ENCODE results near the gene FOXP3.
A peak's percentile ranks its signal among the peaks of the same experiment; 100 is the strongest.

FOXP3 gene

DNA sequence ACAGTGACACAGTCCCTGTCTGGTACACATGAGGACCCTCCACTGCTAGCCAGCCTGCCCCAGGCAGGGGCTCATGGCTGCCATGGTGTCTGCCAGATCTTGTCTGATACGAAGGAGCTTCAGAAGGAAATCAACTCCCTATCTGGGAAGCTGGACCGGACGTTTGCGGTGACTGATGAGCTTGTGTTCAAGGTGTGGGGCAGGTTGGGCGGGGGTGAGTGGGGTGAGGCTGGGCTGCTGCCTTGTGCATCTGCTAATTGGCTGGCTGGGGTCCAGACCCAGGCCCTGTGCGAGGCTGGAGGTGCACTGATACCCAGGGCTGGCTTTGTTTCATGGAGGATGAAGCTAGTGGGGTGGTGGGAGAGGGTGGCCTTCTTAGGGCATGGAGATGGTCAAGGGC is 15.4 kb downstream of the FOXP3 start:
- no peak for DNase-seq

DNA sequence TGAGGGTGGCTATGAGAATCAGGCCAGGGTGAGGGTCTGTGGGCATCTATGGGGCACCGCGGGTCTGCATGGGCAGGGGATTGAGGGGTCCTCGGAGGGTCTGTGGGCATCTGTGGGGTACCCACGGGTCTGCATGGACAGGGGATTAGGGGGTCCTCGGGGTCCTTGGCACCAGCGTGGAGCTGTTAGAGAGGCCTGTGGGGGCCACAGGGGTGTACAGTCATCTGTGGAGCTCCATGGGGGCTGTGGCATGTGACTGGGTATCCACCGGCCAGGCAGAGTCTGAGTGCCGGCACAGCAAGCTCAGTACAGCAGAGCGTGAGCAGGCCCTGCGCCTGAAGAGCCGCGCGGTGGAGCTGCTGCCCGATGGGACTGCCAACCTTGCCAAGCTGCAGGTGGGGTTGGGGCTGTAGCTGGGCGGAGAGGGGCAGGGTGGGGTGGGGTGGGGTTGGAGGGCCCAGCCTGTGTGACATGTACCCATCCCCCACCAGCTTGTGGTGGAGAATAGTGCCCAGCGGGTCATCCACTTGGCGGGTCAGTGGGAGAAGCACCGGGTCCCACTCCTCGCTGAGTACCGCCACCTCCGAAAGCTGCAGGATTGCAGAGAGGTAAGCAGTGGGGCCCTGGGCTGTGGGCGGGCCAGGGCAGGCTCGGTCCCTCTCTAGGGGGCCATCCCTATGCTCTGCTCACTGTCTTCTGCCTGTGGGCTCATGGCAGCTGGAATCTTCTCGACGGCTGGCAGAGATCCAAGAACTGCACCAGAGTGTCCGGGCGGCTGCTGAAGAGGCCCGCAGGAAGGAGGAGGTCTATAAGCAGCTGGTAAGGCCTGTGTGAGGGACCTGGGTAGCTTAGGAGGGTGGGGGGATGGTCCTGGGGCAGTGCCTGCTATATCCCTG is 16.3 kb downstream of the FOXP3 start:
- DNase-seq, result no peak

DNA sequence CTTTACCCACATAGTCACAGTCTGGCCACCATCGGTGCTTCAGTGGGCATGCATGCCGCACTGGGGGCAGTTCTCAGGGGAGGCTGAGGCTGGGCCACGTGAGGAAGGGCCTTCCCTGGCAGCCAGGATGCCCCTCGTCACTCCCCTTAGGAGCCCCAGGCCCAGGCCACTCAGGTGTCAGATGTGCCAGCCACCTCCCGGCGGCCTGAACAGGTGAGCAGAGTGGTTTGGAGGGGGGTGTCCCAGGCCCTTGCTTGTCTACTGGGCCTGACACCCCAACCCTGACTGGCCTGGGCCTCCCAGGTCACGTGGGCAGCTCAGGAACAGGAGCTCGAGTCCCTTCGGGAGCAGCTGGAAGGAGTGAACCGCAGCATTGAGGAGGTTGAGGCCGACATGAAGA is 17.2 kb downstream of the FOXP3 start:
- no peak for DNase-seq

DNA sequence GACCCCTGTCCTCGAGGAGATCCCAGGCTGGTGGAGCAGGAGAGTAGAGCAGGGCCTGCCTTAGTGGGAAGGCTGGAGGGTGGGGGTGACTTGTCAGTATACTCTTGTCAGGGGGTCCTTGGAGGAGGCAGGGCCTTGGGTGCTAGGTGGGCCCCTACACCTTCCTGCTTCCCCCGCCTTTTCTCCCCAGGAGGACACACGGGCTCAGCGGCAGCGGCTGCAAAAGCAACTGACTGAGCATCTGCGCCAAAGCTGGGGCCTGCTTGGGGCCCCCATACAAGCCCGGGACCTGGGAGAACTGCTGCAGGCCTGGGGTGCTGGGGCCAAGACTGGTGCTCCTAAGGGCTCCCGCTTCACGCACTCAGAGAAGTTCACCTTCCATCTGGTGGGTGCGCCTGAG is 18.0 kb downstream of the FOXP3 start:
- DNase-seq, result no peak

DNA sequence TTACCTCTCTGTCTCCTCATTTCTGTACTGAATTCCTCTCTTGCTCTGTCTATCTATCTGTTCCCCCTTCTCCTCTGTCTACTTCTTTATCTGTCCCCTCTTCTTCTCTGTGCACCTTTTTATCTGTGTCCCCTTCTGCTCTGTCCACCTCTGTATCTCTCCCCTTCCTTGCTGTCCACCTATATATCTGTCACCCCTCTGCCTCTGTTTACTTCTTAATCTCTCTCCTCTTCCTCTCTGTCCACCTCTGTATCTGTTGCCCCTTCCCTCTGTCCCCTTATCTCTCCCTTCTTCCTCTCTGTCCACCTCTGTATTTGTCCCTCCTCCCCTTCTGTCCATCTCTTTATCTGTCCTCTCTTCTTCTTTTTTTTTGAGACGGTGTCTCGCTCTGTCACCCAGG is 20.3 kb downstream of the FOXP3 start:
- DNase-seq, result no peak

DNA sequence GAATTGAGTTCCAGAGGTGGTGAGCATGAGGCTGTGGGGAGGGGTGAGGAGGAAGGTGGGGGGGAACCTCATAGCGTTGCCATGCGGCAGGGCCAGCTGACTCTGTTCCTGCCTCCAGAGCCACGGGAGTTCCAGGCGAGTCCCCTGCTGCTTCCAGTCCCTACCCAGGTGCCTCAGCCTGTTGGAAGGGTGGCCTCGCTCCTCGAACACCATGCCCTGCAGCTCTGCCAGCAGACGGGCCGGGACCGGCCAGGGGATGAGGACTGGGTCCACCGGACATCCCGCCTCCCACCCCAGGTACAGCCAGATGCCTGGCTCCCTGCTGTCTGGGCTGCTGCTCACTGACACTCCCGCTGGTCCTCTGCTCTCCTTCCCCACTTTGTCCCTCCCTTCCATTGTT is 21.3 kb downstream of the FOXP3 start:
- no peak for DNase-seq

DNA sequence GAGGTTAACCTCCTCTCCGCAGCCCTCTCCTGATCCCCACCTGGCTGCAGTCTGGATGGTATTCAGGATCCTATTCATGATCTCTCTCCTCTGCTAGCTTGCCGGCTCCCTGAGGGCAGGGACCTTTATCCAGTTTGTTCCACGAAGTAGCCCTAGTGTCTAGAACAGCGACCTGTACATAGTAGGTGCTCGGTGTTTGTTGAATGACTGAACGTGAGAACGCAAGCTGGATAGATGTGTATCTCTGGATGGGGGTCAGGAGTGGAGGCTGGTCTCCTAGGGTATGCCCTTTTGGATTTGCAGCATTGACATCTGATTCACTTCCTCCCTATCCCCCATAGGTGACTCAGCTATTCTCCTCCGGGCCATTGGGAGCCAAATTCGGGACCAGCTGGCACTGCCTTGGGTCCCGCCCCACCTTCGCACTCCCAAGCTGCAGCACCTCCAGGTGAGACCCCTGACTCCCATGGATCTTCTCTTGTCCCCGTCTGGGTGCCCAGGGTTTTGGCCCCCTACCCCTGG is 21.9 kb downstream of the FOXP3 start:
- no peak for DNase-seq

DNA sequence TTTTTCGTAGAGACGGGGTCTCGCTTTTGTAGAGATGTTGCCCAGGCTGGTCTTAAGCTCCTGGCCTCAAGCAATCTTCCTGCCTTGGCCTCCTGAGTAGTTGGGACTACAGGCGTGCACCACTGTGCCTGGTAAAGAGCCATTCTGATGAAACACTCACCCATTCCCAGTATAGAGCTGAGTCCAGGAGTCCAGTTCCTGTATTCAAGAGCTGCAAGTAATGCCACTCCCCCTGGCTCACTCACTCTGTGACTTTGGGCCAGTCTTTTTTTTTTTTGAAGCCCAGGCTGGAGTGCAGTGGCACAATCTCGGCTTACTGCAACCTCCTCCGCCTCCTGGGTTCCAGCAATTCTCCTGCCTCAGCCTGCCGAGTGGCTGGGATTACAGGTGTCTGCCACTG is 25.8 kb downstream of the FOXP3 start:
- no peak for DNase-seq

DNA sequence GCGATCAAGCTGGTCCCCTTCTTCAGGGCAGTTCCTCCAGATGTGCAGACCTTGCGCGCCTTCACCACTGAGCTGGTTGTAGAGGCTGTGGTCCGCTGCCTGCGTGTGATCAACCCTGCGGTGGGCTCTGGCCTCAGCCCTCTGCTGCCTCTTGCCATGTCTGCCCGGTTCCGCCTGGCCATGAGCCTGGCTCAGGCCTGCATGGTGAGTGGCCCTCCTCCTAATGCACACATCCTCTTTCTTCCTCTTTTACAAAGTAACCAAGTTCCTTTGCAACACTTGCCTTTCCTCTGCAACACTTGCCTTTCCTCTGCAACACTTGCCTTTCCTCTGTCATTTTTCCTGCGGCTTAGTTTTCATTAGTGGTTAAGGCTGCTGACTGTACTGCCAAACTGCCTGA is 27.4 kb downstream of the FOXP3 start:
- no peak for DNase-seq

DNA sequence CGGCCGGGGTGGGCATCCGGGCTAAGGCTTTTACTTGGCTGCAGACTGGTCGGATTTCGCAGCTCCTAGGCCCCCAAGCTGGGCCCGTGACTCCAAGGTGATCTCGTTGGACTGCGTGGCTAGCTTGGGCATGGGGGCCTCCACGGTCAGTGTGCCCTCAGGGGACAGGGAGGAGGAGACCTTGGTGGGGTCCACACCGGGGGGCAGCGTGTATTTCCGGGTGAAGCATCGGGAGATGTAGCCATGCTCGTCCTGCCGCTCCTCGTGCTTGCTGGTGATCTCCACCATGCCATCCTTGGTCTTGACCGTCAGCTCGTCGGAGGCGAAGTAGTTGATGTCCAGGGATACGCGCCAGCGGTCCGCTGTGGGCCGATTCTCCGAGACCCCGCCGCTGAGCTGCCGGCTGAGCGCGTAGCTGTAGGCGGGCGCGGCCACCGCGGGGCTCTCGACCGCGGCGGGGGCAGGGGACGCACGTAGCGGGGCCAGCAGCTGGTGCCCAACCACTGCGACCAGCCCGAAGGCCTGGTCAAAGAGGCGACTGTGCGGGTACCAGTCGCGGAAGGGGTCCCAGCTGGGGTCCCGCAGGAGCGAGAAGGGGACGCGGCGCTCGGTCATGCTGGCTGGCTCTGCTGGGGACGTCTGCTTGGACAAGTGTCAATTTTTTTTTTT is 30.5 kb downstream of the FOXP3 start:
- DNase-seq, result no peak

DNA sequence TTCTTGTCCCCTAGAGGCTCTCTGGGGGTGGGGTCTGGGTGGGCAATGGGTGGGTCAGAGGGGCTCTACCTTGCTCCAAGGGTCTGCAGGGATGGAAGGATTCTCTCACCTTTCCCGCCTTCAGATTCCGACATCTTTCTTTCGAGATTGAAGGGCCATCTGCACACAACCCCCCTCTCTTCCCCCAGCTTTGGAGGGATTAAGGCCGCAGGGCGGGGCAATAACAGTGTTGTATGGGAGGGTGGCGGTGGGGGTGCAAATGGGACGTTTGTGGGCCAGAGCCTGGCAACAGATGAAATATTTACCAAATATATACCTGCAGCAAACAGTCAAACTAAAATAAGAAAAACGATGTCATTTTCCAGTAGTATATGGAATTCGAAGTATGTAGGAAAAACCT is 31.3 kb downstream of the FOXP3 start, which contains the start of gene CACNA1F:
TSS of gene CACNA1F (minus strand) at position 165 of the 400 bp plus-strand sequence. CDS start at position 134, 31 bp downstream.
- DNase-seq, result no peak

DNA sequence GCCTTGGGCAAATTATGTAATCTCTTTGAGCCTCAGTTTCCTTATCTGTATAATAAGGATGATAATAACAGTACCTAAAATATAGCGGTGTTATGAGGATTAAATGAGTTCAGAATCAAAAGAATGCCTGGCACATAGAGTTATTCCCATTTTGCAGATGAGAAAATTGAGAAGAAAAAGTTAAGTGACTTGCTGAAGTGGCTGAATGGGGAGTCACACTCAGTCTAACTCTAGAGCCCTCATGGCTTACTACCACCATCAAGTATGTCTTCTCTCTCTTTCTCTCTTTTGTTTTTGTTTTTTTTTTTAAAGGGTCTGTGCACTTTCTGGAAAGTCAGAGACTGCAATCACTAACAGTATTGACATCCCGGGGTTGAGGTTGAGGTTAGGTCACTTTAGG is 32.0 kb downstream of the FOXP3 start:
- no peak for DNase-seq

DNA sequence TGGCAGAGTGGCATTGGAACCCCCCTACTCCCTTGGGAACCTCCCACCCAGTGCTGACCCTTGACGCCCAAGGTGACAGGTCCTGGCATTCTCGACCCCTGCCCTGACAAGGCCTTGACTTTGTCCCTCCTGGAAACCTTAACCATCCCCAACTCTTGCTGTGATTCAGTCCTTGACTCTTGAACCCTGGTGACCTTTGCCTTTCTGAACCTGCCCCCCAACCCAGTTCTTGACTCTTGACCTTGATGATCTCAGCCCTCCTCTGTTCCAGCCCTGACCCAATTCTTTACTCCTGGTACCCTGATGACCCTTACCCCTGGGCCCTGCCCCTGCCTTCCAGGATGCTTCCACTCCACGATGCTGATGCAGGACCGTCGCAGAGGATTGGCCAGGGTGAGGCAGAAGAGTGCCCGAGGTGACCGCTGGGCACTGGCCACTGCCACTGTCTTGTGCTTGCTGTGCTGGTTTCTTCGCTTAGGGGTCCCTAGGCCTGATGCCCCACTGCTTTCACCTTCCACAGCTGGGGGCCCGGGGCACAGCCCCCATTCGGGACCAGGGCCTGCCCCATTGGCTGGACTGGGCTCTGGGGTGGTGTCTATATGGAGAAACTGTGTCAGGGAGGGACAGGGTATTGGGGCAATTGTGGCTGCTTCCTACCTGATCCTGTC is 33.0 kb downstream of the FOXP3 start:
- no peak for DNase-seq

DNA sequence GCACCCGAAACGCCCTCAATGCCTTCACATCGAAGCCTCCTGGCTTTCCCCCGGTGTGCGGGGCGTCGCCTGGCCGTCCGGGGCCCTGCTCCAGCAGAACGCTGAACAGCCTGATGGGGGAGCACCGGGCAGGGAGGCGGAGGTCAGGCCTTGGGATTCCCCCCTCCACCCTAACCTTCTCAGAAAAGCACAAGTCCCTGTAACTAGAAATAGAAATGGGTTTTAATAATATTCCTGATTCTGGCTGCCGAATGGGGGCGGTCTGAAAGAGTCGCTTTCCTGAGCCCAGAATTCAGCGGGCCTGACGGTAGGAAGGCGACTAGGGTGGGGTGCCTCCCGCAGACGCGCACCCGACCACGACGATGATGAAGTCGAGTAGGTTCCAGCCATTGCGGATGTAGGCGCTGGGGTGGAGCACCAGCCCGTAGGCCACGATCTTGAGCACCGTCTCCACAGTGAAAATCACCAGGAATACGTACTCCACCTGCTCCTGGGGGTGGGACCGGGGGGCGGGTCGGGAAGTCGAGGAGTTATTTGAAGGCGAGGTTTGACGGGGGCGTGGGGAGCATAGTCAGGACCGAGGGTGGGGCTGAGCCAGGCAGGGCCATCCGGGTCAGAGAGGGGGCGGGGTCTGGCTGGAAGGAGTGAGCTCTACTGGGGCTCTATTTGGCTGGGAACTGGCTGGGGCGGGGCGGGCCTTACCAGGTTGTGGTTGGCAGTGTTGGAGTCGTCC is 33.8 kb downstream of the FOXP3 start:
- DNase-seq, result peak; percentile 7

DNA sequence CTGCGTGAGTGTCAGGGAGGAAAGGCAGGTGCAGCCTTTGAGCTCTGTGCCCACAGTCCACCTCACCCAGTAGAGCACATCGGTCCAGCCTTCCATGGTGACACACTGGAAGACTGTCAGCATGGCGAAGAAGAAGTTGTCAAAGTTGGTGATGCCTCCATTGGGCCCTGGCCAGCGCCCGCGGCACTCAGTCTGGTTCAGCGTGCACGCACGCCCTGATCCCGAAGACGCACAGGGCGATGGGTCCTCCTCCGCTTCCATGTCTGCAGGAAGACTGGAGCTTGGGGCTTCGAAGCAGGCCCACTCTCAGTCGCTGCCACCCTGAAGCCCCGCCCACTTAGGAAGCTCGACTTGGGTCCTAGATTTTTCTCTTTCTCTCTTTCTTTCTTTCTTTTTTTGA is 36.3 kb downstream of the FOXP3 start:
- DNase-seq, result no peak

DNA sequence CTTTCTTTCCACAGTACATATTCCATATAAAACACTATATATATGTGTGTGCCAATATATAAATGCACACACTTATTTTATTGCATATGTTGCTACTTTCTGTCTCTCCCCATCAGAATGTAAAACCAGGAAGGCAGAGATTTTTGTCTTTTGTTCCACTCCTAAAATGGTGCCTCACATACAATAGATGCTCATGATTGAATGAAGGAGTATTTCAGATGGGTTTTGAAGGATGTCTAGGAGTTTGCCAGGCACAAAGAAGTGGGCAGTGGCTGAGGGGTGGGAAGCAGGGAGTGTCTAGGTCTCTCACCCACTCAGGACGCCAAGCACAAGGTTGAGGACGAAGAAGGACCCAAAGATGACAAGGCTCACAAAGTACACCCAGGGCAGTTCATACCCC is 36.8 kb downstream of the FOXP3 start:
- no peak for DNase-seq

DNA sequence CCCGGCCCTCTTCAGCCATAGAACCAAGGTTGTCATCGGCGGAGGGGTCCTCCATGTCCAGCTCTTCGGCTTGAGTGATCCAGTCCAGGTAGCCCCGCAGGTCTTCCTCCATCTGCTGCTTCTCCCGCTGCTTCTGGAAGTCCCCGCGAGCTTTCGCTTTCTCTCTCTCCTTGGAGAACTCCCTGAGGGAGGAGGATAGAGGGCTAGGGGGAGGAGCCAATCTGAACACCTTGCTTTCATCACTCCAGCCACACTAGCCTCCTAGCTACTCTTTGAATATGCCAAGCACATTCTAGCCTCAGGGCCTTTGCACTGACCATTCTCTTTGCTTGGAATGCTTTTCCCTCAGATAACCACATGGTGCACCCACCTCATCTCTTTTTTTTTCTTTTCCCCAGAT is 37.6 kb downstream of the FOXP3 start:
- DNase-seq, result peak; percentile 40

DNA sequence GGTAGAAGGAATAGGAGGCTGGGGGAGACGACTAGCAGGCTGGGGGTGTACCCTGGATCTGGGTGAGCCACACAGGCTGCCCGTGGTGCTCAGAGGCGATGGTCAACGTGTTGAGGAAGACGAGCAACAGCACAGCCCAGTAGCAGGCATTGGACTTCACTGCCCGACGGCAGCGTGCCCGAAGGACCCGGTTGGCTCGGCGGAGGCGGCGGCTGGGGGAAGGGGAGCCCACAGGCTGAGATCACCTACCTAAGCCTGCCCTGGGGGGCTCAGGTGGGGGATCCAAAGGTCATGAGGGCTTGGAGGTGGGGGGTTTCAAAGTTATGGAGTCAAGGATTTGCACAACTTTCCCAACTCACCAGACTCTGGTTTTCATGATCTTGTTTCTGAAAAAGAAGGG is 38.7 kb downstream of the FOXP3 start:
- no peak for DNase-seq

DNA sequence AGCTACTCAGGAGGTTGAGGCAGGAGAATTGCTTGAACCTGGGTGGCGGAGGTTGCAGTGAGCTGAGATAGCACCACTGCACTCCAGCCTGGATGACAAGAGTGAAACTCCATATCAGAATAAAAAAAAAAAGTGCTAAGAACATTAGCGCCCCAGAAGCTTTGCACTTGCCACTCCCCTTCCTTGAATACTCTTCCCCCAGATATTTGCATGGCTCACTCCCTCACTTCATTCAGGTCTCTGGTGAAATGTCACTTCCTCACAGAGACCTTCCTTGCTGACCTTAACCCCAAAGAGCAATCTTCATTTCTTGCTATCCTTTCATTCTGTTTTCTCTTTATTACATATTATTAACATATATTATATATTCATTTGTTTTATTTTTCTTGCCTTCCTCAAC is 42.6 kb downstream of the FOXP3 start:
- DNase-seq, result no peak

DNA sequence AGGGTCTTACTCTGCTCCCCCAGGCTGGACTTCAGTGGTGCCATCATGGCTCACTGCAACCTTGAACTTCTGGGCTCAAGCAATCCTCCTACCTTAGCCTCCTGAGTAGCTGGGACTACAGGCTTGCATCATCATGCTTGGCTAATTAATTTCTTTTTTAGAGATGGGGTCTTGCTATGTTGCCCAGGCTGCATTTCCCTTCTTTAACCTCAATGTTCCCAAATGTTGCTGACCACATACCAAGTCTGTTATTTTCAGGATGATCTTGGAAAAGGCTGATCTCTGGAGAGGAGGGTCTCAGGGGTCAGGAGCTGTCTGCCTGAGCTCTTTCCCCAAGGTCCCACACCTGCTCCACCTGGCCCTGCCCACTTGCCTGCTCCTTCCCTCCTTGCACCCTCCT is 44.4 kb downstream of the FOXP3 start:
- DNase-seq, result no peak

DNA sequence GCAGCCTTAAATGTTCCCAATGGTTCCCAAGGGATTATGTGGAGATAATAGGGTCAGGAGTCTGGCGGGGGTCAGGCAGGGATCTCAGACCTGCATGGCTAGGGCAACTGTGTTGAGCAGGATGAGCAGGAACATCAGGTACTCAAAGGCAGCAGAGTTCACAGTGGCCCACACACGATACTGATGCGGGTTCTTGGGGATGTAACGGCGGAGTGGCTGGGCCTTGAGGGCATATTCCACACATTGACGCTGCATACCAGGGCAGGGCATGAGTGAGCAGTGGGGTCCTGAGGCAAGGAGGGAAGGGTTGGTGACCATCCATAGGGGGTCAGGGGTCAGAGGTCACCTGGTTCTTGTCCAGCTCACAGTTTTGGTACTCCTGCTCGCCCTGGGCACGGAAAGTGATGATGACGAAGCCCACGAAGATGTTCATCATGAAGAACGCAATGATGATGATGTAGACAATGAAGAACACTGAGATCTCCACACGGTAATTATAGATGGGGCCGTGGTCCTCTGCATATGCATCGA is 49.4 kb downstream of the FOXP3 start:
- DNase-seq, result no peak

DNA sequence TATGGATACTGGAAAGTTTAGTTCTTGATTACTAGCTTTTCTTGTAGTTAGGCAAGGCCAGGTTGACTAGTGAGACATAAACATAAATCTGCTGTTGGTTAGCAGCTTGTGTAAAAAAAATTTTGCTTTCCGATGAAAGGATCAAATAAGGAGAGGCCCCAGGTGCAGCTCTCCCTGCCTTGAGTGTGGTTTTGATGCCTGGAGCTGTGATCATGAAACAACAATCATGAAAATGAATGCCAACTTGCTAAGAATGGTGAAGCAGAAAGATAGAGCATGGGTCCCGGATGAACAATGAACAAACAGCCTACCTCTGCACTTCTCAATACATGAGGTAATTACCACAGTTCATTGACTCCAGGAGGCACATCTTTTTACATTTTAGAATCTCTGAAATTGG is 50.1 kb downstream of the FOXP3 start:
- DNase-seq, result no peak

DNA sequence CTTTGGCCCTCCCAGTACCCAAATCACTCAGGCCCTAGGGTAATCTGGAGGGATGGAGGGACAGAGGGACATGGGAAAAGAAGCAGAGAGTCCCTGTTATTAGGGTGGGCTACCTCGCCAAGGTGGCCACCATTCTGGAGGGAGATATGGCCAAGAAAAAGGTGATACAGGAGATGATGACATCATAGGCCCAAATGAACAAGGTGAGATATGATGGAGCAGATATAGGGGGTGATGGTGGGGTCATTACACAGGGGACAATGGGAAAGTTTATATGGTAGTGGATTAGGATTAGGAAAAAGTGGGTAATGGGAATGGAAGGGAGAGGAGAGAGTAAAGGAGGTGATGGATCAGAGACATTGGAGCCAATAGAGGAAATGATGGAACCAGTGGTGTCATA is 51.6 kb downstream of the FOXP3 start:
- no peak for DNase-seq
